NT2/D1 (cell line): ENCODE results near the gene PWWP2A.
"Not testable (repeated sequence)": the region's sequence is repeated elsewhere in the genome, so short reads cannot be mapped to it uniquely, and the experiment has no call there.

ENCODE experiments used
- DNase-seq: peaks from one replicate; pipeline ENCODE4 v3.0.0-alpha.2; 2011; ENCODE audit warnings: low read depth, low spot score
- H3K27me3 ChIP-seq: 2 replicates; pipeline ENCODE4 v1.6.0; 2011; ENCODE audit warnings: mild to moderate bottlenecking; ENCODE audit not compliant: insufficient read length, insufficient read depth
- H3K36me3 ChIP-seq: 2 replicates; pipeline ENCODE4 v1.6.1; 2011; ENCODE audit warnings: mild to moderate bottlenecking, low read length, mixed read lengths; ENCODE audit not compliant: insufficient read depth, insufficient read length
- H3K4me1 ChIP-seq: 2 replicates; pipeline ENCODE4 v1.5.1; 2011; ENCODE audit not compliant: insufficient read depth, insufficient read length
- H3K4me3 ChIP-seq: 2 replicates; pipeline ENCODE4 v1.5.1; 2011; ENCODE audit warnings: low read depth; ENCODE audit not compliant: insufficient read length
- H3K9ac ChIP-seq: 2 replicates; pipeline ENCODE4 v1.6.0; 2011; ENCODE audit warnings: low read depth; ENCODE audit not compliant: insufficient read length
- H3K9me3 ChIP-seq: 2 replicates; pipeline ENCODE4 v1.5.1; 2011; ENCODE audit warnings: mild to moderate bottlenecking, low read length; ENCODE audit not compliant: insufficient read depth
- SUZ12 ChIP-seq: IDR thresholded peaks from 2 replicates; pipeline ENCODE4 v1.6.1; 2011; ENCODE audit not compliant: insufficient read length, insufficient read depth; ENCODE audit errors: extremely low read depth
- YY1 ChIP-seq: IDR thresholded peaks from 2 replicates; pipeline ENCODE4 v1.6.1; 2011; ENCODE audit not compliant: insufficient read length, insufficient read depth
- ZNF274 ChIP-seq: IDR thresholded peaks from 2 replicates; pipeline ENCODE4 v1.6.1; 2011; ENCODE audit warnings: mild to moderate bottlenecking, low read depth, low read length

The PWWP2A gene

GRCh38 chr5:160083501-160083900 lies 35.7 kb downstream of the PWWP2A start:
- no peak for TF ChIP-seq ZNF274
- Histone ChIP-seq H3K4me3 (no peak overlapping the region), H3K27me3 (no peaks in the 10 kb centered on the region), H3K4me1 (no peaks in the 10 kb centered on the region), H3K9ac (no peak overlapping the region), H3K9me3 (no peaks in the 10 kb centered on the region), H3K36me3 (peaks cover 3% of the 10 kb centered on the region)
- DNase-seq: no peak

- H3K9ac ChIP-seq: no peak overlapping the region
Observed at GRCh38 chr5:160082614-160083500, 36.4 kb downstream of the PWWP2A start.

DNA sequence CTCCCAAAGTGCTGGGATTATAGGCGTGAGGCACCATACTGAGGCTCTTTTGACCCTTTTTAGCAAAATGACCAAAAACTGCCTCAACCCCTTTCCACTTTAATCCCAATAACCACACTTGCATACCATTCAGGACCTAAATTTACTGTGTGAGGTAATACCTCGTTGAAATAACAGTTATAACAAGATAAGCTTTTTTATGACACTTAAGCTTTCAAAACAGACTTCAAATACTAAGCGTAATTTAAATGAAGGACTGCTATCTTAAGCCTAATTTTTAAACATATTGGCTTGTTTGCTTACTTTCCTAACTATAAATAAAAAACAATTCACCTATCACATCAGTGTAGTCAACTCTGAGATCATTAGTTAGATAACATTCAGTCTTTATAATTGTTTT lies 37.8 kb downstream of the PWWP2A start:
- Histone ChIP-seq H3K27me3 (no peaks in the 10 kb centered on the region), H3K9ac (no peak overlapping the region), H3K4me3 (no peak overlapping the region), H3K36me3 (peaks cover 4% of the 10 kb centered on the region), H3K4me1 (no peaks in the 10 kb centered on the region), H3K9me3 (no peaks in the 10 kb centered on the region)
- TF ChIP-seq ZNF274 (no peak), YY1 (no peak), SUZ12 (no peak)
- no peak for DNase-seq

More at GRCh38 chr5:160082614-160083500, 36.4 kb downstream of the PWWP2A start:
- Histone ChIP-seq H3K4me1 (no peaks in the 10 kb centered on the region), H3K9me3 (no peaks in the 10 kb centered on the region), H3K36me3 (peaks cover 4% of the 10 kb centered on the region), H3K4me3 (no peak overlapping the region), H3K27me3 (no peaks in the 10 kb centered on the region)
- no peak for DNase-seq
- no peak for TF ChIP-seq SUZ12
- no peak for TF ChIP-seq ZNF274
- TF ChIP-seq YY1: no peak

- peaks cover 4% of the 10 kb centered on the region for H3K36me3 ChIP-seq
- H3K9ac ChIP-seq: no peak overlapping the region
- TF ChIP-seq ZNF274: no peak
- no peak for TF ChIP-seq YY1
- TF ChIP-seq SUZ12: no peak
- H3K4me1 ChIP-seq: no peaks in the 10 kb centered on the region
- no peak for DNase-seq
- no peaks in the 10 kb centered on the region for H3K27me3 ChIP-seq
- no peak overlapping the region for H3K4me3 ChIP-seq
- H3K9me3 ChIP-seq: no peaks in the 10 kb centered on the region
Observed at GRCh38 chr5:160079753-160080152, 39.5 kb downstream of the PWWP2A start.

- Histone ChIP-seq H3K9me3 (no peaks in the 10 kb centered on the region), H3K4me1 (no peaks in the 10 kb centered on the region), H3K4me3 (no peak overlapping the region), H3K27me3 (no peaks in the 10 kb centered on the region), H3K36me3 (peaks cover 4% of the 10 kb centered on the region), H3K9ac (no peak overlapping the region)
- TF ChIP-seq YY1: no peak
- no peak for TF ChIP-seq ZNF274
- no peak for TF ChIP-seq SUZ12
- DNase-seq: no peak
Observed at GRCh38 chr5:160076997-160077396, 42.3 kb downstream of the PWWP2A start.

DNA sequence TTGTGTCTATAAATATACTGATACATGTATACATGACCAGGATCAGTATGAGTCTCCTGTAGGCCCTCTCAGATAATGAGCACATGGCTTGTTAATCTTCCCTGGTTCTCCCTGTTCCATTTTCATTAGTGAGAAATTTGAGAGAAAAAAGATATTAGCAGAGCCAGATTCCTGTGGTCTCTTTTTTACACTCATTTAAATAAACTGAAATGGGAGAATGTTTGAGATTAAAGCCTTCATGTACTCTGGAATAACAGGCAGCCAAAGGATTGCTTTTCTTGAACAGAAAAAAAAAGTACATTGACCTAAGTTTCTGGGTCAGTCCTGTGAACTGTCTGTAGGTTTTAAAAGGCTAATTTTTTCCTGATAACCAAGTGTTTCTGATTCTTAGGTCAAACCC lies 44.2 kb downstream of the PWWP2A start:
- no peaks in the 10 kb centered on the region for H3K9me3 ChIP-seq
- peaks cover 4% of the 10 kb centered on the region for H3K36me3 ChIP-seq
- TF ChIP-seq SUZ12 (no peak), ZNF274 (no peak), YY1 (no peak)
- H3K27me3 ChIP-seq: no peaks in the 10 kb centered on the region
- peaks cover 2% of the 10 kb centered on the region for H3K4me1 ChIP-seq
- no peak overlapping the region for H3K4me3 ChIP-seq
- no peak overlapping the region for H3K9ac ChIP-seq
- no peak for DNase-seq

GRCh38 chr5:160071916-160072315 lies 47.3 kb downstream of the PWWP2A start:
- no peak for TF ChIP-seq ZNF274
- TF ChIP-seq YY1: no peak
- no peak for TF ChIP-seq SUZ12
- Histone ChIP-seq H3K9me3 (no peaks in the 10 kb centered on the region), H3K27me3 (no peaks in the 10 kb centered on the region)

GRCh38 chr5:160071516-160071915 lies 47.7 kb downstream of the PWWP2A start:
- TF ChIP-seq SUZ12: no peak
- no peak for TF ChIP-seq YY1
- no peak for TF ChIP-seq ZNF274
- H3K4me1 ChIP-seq: peaks cover 2% of the 10 kb centered on the region
- DNase-seq: no peak
- peaks cover 4% of the 10 kb centered on the region for H3K36me3 ChIP-seq
- no peak overlapping the region for H3K4me3 ChIP-seq
- no peaks in the 10 kb centered on the region for H3K9me3 ChIP-seq
- no peak overlapping the region for H3K9ac ChIP-seq
- no peaks in the 10 kb centered on the region for H3K27me3 ChIP-seq

More at GRCh38 chr5:160071916-160072315, 47.3 kb downstream of the PWWP2A start:
- Histone ChIP-seq H3K36me3 (peaks cover 4% of the 10 kb centered on the region), H3K4me3 (no peak overlapping the region), H3K4me1 (peaks cover 2% of the 10 kb centered on the region), H3K9ac (no peak overlapping the region)
- DNase-seq: no peak

DNA sequence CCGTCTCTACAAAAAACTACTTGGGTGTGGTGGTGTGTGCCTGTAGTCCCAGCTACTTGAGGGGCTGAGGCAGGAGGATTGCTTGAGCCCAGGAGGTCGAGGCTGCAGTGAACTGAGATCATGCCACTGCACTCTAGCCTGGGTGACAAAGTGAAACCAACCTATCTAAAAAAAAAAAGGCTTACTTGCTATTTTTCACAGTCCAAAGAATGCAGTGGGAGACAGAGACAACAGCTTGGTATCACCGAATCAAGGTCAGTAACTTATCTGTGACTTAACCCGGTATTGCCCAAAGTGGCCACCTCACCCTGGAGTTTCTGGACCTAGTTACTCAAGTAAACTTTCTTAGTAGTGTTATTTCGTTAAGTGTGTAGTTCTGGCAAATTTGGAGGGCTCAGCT lies 50.1 kb downstream of the PWWP2A start:
- H3K36me3 ChIP-seq: peaks cover 16% of the 10 kb centered on the region

More for the DNA sequence above, 50.1 kb downstream of the PWWP2A start:
- H3K27me3 ChIP-seq, H3K4me1 ChIP-seq, H3K4me3 ChIP-seq, DNase-seq, H3K9me3 ChIP-seq, H3K9ac ChIP-seq: not testable (repeated sequence)
